SU-DHL-6 (cell line): ENCODE measurements around the gene AHI1.

Source experiments
- H2AFZ ChIP-seq: fragments of 200-600 bp; sonication (generic); 2 replicates; pipeline ENCODE4 v1.6.1; 2014; ENCODE audit warnings: low read depth, mild to moderate bottlenecking, moderate library complexity, mixed read lengths, antibody characterized with exemption, low read length; ENCODE audit not compliant: severe bottlenecking
- H3F3A ChIP-seq: fragments of 200-600 bp; shearing (Covaris generic); 2 replicates; pipeline ENCODE4 v1.6.0; 2016; ENCODE audit warnings: antibody characterized with exemption, mild to moderate bottlenecking; ENCODE audit not compliant: insufficient read depth
- H3K27ac ChIP-seq: fragments of 200-600 bp; sonication (generic); 2 replicates; pipeline ENCODE4 v1.5.1; 2016; ENCODE audit warnings: low read depth, mild to moderate bottlenecking, low read length, moderate library complexity, mixed read lengths
- H3K27me3 ChIP-seq: fragments of 200-600 bp; sonication (generic), shearing (Covaris generic); 2 replicates; pipeline ENCODE4 v1.6.0; 2014; ENCODE audit warnings: mild to moderate bottlenecking, low read length
- H3K36me3 ChIP-seq: fragments of 200-600 bp; sonication (generic); 2 replicates; pipeline ENCODE4 v1.6.1; 2014; ENCODE audit warnings: mild to moderate bottlenecking, low read length, mixed read lengths
- H3K4me2 ChIP-seq: fragments of 300-600, 200-600 bp; shearing (Covaris generic), sonication (generic); 2 replicates; pipeline ENCODE4 v1.6.0; 2014; ENCODE audit warnings: low read length, low read depth, mild to moderate bottlenecking; ENCODE audit not compliant: poor library complexity, severe bottlenecking
- H3K4me3 ChIP-seq: fragments of 200-600 bp; sonication (generic); 2 replicates; pipeline ENCODE4 v1.5.1; 2014; ENCODE audit warnings: antibody characterized with exemption, low read length, mild to moderate bottlenecking, mixed read lengths; ENCODE audit not compliant: insufficient read depth, poor library complexity, severe bottlenecking
- H3K79me2 ChIP-seq: fragments of 200-600 bp; sonication (generic); 2 replicates; pipeline ENCODE4 v1.6.1; 2014; ENCODE audit warnings: mild to moderate bottlenecking, low read length, moderate library complexity; ENCODE audit not compliant: insufficient read depth
- H3K9ac ChIP-seq: fragments of 200-600 bp; sonication (generic); 2 replicates; pipeline ENCODE4 v1.7.0; 2014; ENCODE audit warnings: mild to moderate bottlenecking, low read length
- H3K9me2 ChIP-seq: fragments of 200-600 bp; sonication (generic); replicated peaks from 2 replicates; pipeline ENCODE4 v1.6.1; 2014; ENCODE audit warnings: low read length; ENCODE audit not compliant: insufficient read depth
- H3K9me3 ChIP-seq: fragments of 200-600 bp; sonication (generic); 2 replicates; pipeline ENCODE4 v1.6.1; 2014; ENCODE audit warnings: low read length, mixed read lengths; ENCODE audit not compliant: insufficient read depth
- H4K20me1 ChIP-seq: fragments of 200-600 bp; sonication (generic); 2 replicates; pipeline ENCODE4 v1.6.1; 2014; ENCODE audit warnings: low read depth, mild to moderate bottlenecking, antibody characterized with exemption, low read length, moderate library complexity, mixed read lengths
- CTCF ChIP-seq: fragments of 200-600 bp; sonication (generic); IDR thresholded peaks from one replicate; pipeline ENCODE4 v1.5.1; 2017; ENCODE audit warnings: antibody characterized with exemption, mild to moderate bottlenecking, low read length, moderate library complexity; ENCODE audit not compliant: insufficient read depth, poor library complexity, severe bottlenecking
- EZH2phosphoT487 ChIP-seq: fragments of 200-600 bp; sonication (generic), shearing (Covaris generic); conservative IDR thresholded peaks from 2 replicates; pipeline ENCODE4 v1.6.1; 2018; ENCODE audit warnings: mild to moderate bottlenecking, antibody characterized with exemption, low read length, moderate library complexity, mixed read lengths

Gene AHI1

DNA sequence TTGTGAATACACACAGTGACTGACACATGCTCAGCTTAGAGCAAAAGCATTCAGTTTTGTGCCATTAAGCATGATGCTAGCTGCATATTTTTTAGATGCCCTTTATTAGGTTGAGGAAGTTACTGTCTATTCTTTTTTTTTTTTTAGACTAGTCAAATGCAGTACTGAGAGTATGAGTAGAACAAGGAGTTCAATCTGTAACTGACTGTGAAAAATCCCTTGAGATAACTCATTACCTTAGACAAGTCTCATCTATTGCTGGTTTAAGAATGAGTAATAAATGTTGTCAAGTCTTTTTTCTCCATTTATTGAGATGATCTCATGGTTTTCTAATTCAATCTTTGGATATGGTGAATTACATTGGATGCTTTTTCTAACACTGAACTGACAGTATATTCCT, 23.2 kb downstream of the AHI1 start:
- TF ChIP-seq CTCF (no peak), EZH2phosphoT487 (no peak)
- Histone ChIP-seq H3K27me3 (no peaks in the 10 kb centered on the region), H3K27ac (no peak overlapping the region), H3K79me2 (no peaks in the 10 kb centered on the region), H3K4me2 (no peak overlapping the region), H3K36me3 (peaks cover 4% of the 10 kb centered on the region), H3K9me2 (no peaks in the 10 kb centered on the region), H4K20me1 (no peaks in the 10 kb centered on the region), H3K9me3 (peaks cover 16% of the 10 kb centered on the region; the same call in 1 of the 2 replicates), H2AFZ (no peak overlapping the region), H3K9ac (no peak overlapping the region), H3K4me3 (no peak overlapping the region), H3F3A (no peaks in the 10 kb centered on the region)

DNA sequence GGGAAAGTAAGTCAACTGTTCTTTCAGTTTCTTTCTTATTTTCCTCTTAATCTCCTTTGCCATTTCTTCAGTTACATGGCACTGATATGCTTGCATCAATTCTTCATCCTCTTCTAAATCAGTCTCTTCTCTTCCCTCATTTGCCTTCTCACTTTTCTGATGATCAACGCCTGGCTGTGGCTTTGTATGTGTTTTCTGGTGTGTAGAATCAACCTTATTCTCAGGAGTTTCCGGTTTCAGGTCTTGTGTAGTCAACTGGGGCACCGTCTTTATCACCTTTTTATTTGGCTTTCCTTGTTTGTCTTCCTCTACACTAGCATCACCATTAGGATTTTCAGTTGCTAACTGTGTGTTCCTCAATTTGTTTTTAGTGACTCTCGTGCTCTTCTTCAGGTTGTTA, 31.6 kb downstream of the AHI1 start:
- H3K4me3 ChIP-seq = no peak overlapping the region

GRCh38 chr6:135465307-135465706, 32.2 kb downstream of the AHI1 start:
- no peaks in the 10 kb centered on the region for H3K9me2 ChIP-seq
- H4K20me1 ChIP-seq = no peaks in the 10 kb centered on the region
- H3F3A ChIP-seq = no peaks in the 10 kb centered on the region
- H3K36me3 ChIP-seq = peaks cover 6% of the 10 kb centered on the region; the same call in 1 of the 2 replicates
- no peak overlapping the region for H2AFZ ChIP-seq
- H3K27ac ChIP-seq = no peak overlapping the region
- no peaks in the 10 kb centered on the region for H3K27me3 ChIP-seq
- H3K9me3 ChIP-seq = 0 out of 2 replicates have a peak, but pooled peaks cover under 1% of the 10 kb centered on the region
- no peaks in the 10 kb centered on the region for H3K79me2 ChIP-seq
- TF ChIP-seq CTCF = no peak
- H3K4me2 ChIP-seq = peak overlapping the region; percentile 4
- no peak overlapping the region for H3K4me3 ChIP-seq
- no peak overlapping the region for H3K9ac ChIP-seq

More for the DNA sequence above, 31.6 kb downstream of the AHI1 start:
- TF ChIP-seq CTCF (no peak), EZH2phosphoT487 (no peak)
- Histone ChIP-seq H3K27me3 (no peaks in the 10 kb centered on the region), H3K79me2 (no peaks in the 10 kb centered on the region), H3K36me3 (peaks cover 6% of the 10 kb centered on the region; the same call in 1 of the 2 replicates), H3K27ac (no peak overlapping the region), H3K4me2 (peak overlapping the region; percentile 4), H3K9me3 (0 out of 2 replicates have a peak, but pooled peaks cover 5% of the 10 kb centered on the region), H4K20me1 (no peaks in the 10 kb centered on the region), H3K9ac (no peak overlapping the region), H2AFZ (no peak overlapping the region), H3F3A (no peaks in the 10 kb centered on the region), H3K9me2 (no peaks in the 10 kb centered on the region)
